SU-DHL-6 (cell line): Measurements from ENCODE around the gene FBXW5.
A peak's percentile ranks its signal among the peaks of the same experiment; 100 is the strongest.

Experiments
- H2AFZ ChIP-seq: fragments of 200-600 bp; sonication (generic); 2 replicates; pipeline ENCODE4 v1.6.1; 2014; ENCODE audit warnings: low read depth, mild to moderate bottlenecking, moderate library complexity, mixed read lengths, antibody characterized with exemption, low read length; ENCODE audit not compliant: severe bottlenecking
- H3F3A ChIP-seq: fragments of 200-600 bp; shearing (Covaris generic); 2 replicates; pipeline ENCODE4 v1.6.0; 2016; ENCODE audit warnings: antibody characterized with exemption, mild to moderate bottlenecking; ENCODE audit not compliant: insufficient read depth
- H3K27ac ChIP-seq: fragments of 200-600 bp; sonication (generic); 2 replicates; pipeline ENCODE4 v1.5.1; 2016; ENCODE audit warnings: low read depth, mild to moderate bottlenecking, low read length, moderate library complexity, mixed read lengths
- H3K27me3 ChIP-seq: fragments of 200-600 bp; sonication (generic), shearing (Covaris generic); 2 replicates; pipeline ENCODE4 v1.6.0; 2014; ENCODE audit warnings: mild to moderate bottlenecking, low read length
- H3K36me3 ChIP-seq: fragments of 200-600 bp; sonication (generic); 2 replicates; pipeline ENCODE4 v1.6.1; 2014; ENCODE audit warnings: mild to moderate bottlenecking, low read length, mixed read lengths
- H3K4me2 ChIP-seq: fragments of 300-600, 200-600 bp; shearing (Covaris generic), sonication (generic); 2 replicates; pipeline ENCODE4 v1.6.0; 2014; ENCODE audit warnings: low read length, low read depth, mild to moderate bottlenecking; ENCODE audit not compliant: poor library complexity, severe bottlenecking
- H3K4me3 ChIP-seq: fragments of 200-600 bp; sonication (generic); 2 replicates; pipeline ENCODE4 v1.5.1; 2014; ENCODE audit warnings: antibody characterized with exemption, low read length, mild to moderate bottlenecking, mixed read lengths; ENCODE audit not compliant: insufficient read depth, poor library complexity, severe bottlenecking
- H3K79me2 ChIP-seq: fragments of 200-600 bp; sonication (generic); 2 replicates; pipeline ENCODE4 v1.6.1; 2014; ENCODE audit warnings: mild to moderate bottlenecking, low read length, moderate library complexity; ENCODE audit not compliant: insufficient read depth
- H3K9ac ChIP-seq: fragments of 200-600 bp; sonication (generic); 2 replicates; pipeline ENCODE4 v1.7.0; 2014; ENCODE audit warnings: mild to moderate bottlenecking, low read length
- H3K9me2 ChIP-seq: fragments of 200-600 bp; sonication (generic); replicated peaks from 2 replicates; pipeline ENCODE4 v1.6.1; 2014; ENCODE audit warnings: low read length; ENCODE audit not compliant: insufficient read depth
- H3K9me3 ChIP-seq: fragments of 200-600 bp; sonication (generic); 2 replicates; pipeline ENCODE4 v1.6.1; 2014; ENCODE audit warnings: low read length, mixed read lengths; ENCODE audit not compliant: insufficient read depth
- H4K20me1 ChIP-seq: fragments of 200-600 bp; sonication (generic); 2 replicates; pipeline ENCODE4 v1.6.1; 2014; ENCODE audit warnings: low read depth, mild to moderate bottlenecking, antibody characterized with exemption, low read length, moderate library complexity, mixed read lengths
- EZH2phosphoT487 ChIP-seq: fragments of 200-600 bp; sonication (generic), shearing (Covaris generic); conservative IDR thresholded peaks from 2 replicates; pipeline ENCODE4 v1.6.1; 2018; ENCODE audit warnings: mild to moderate bottlenecking, antibody characterized with exemption, low read length, moderate library complexity, mixed read lengths
- TF ChIP-seq, protein P1 (sequence below): fragments of 200-600 bp; sonication (generic); IDR thresholded peaks from one replicate; pipeline ENCODE4 v1.5.1; 2017; ENCODE audit warnings: antibody characterized with exemption, mild to moderate bottlenecking, low read length, moderate library complexity; ENCODE audit not compliant: insufficient read depth, poor library complexity, severe bottlenecking

The FBXW5 gene

DNA sequence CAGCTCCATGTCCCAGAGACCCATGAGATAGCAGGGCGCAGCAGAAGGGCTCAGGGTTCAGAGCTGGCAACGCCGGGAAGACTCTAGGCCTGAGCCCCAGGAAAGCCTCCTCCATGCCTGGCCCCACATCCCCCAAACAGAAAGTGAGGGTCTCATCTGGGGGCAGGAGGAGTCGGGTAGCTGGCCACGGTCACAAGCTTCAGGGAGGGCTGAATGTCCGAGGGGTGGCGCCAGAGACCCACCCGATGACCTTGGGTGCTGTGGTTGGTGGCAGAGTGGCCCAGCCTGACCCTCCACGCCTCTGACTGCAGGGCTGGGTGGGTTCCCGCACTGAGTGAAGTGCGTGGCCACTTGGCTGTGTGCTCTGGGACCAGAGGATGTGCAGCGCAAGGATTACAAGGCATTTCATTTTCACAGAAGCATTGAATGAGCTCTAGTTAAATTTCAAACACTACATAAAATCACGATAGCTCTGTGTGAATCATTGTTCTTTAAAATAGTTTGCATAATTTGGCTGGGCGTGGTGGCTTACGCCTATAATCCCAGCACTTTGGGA lies 3.5 kb upstream of the FBXW5 start:
- no peak overlapping the region for H3K9ac ChIP-seq
- no peak overlapping the region for H3K4me3 ChIP-seq
- no peaks in the 10 kb centered on the region for H3K36me3 ChIP-seq
- H3K79me2 ChIP-seq = peaks cover 8% of the 10 kb centered on the region
- H3F3A ChIP-seq = no peaks in the 10 kb centered on the region
- TF ChIP-seq, protein P1, sequence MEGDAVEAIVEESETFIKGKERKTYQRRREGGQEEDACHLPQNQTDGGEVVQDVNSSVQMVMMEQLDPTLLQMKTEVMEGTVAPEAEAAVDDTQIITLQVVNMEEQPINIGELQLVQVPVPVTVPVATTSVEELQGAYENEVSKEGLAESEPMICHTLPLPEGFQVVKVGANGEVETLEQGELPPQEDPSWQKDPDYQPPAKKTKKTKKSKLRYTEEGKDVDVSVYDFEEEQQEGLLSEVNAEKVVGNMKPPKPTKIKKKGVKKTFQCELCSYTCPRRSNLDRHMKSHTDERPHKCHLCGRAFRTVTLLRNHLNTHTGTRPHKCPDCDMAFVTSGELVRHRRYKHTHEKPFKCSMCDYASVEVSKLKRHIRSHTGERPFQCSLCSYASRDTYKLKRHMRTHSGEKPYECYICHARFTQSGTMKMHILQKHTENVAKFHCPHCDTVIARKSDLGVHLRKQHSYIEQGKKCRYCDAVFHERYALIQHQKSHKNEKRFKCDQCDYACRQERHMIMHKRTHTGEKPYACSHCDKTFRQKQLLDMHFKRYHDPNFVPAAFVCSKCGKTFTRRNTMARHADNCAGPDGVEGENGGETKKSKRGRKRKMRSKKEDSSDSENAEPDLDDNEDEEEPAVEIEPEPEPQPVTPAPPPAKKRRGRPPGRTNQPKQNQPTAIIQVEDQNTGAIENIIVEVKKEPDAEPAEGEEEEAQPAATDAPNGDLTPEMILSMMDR = peak; percentile 31
- no peak for TF ChIP-seq EZH2phosphoT487
- H3K27ac ChIP-seq = no peak overlapping the region
- H3K9me2 ChIP-seq = no peaks in the 10 kb centered on the region
- H3K9me3 ChIP-seq = no peaks in the 10 kb centered on the region
- no peaks in the 10 kb centered on the region for H4K20me1 ChIP-seq
- no peaks in the 10 kb centered on the region for H3K27me3 ChIP-seq
- H3K4me2 ChIP-seq = no peak overlapping the region
- H2AFZ ChIP-seq = no peak overlapping the region

GRCh38 chr9:136947028-136947891 lies 2.7 kb upstream of the FBXW5 start:
- no peak overlapping the region for H3K4me2 ChIP-seq
- H3K79me2 ChIP-seq = peaks cover 8% of the 10 kb centered on the region
- H4K20me1 ChIP-seq = no peaks in the 10 kb centered on the region
- H3F3A ChIP-seq = no peaks in the 10 kb centered on the region
- no peak overlapping the region for H2AFZ ChIP-seq
- H3K9me2 ChIP-seq = no peaks in the 10 kb centered on the region
- H3K27ac ChIP-seq = no peak overlapping the region
- no peak for TF ChIP-seq EZH2phosphoT487
- TF ChIP-seq, protein P1 = no peak
- no peak overlapping the region for H3K4me3 ChIP-seq
- H3K9me3 ChIP-seq = no peaks in the 10 kb centered on the region
- H3K9ac ChIP-seq = no peak overlapping the region
- H3K27me3 ChIP-seq = no peaks in the 10 kb centered on the region
- no peaks in the 10 kb centered on the region for H3K36me3 ChIP-seq

GRCh38 chr9:136946228-136947027 lies 1.9 kb upstream of the FBXW5 start:
- no peaks in the 10 kb centered on the region for H3K9me2 ChIP-seq
- H3K4me2 ChIP-seq = no peak overlapping the region
- TF ChIP-seq EZH2phosphoT487 = no peak
- TF ChIP-seq, protein P1 = no peak
- no peak overlapping the region for H3K4me3 ChIP-seq
- H2AFZ ChIP-seq = no peak overlapping the region
- no peaks in the 10 kb centered on the region for H3K36me3 ChIP-seq
- H3K27ac ChIP-seq = no peak overlapping the region
- no peaks in the 10 kb centered on the region for H3K9me3 ChIP-seq
- H4K20me1 ChIP-seq = no peaks in the 10 kb centered on the region
- no peak overlapping the region for H3K9ac ChIP-seq
- H3K27me3 ChIP-seq = no peaks in the 10 kb centered on the region
- H3F3A ChIP-seq = no peaks in the 10 kb centered on the region
- peaks cover 8% of the 10 kb centered on the region for H3K79me2 ChIP-seq
